Raji (cell line): ENCODE results near the gene ARHGEF16.

Experiments
- POLR2A ChIP-seq: IDR thresholded peaks from 2 replicates; pipeline ENCODE4 v1.6.1; 2011; ENCODE audit warnings: low read depth, low read length, control low read depth; ENCODE audit not compliant: insufficient read depth

The ARHGEF16 gene

GRCh38 chr1:3524556-3525203 is 70.2 kb downstream of the ARHGEF16 start:
- no peak for TF ChIP-seq POLR2A

- no peak for TF ChIP-seq POLR2A
Measured at GRCh38 chr1:3525551-3526482, 71.4 kb downstream of the ARHGEF16 start.

GRCh38 chr1:3527774-3528173 is 73.3 kb downstream of the ARHGEF16 start:
- TF ChIP-seq POLR2A, result no peak

- no peak for TF ChIP-seq POLR2A
Measured at GRCh38 chr1:3529099-3529729, 74.7 kb downstream of the ARHGEF16 start.

- no peak for TF ChIP-seq POLR2A
Measured at GRCh38 chr1:3530086-3530925, 75.8 kb downstream of the ARHGEF16 start.
